K562 (cell line): ENCODE measurements around the gene CDKN2D. TPM values are rescaled to one million over a fixed set of nuclear protein-coding genes. Genes with fewer than 3 reads are reported as not detected.
A peak's percentile ranks its signal among the peaks of the same experiment; 100 is the strongest.

ENCODE experiments used
- BRD9 ChIP-seq: fragments of 450-650 bp; IDR thresholded peaks from 2 replicates; pipeline ENCODE4 v1.6.1; 2018; ENCODE audit warnings: low read depth; ENCODE audit not compliant: partially characterized antibody
- E2F3 ChIP-seq: fragments of 250-450 bp; sonication (Bioruptor Pico); IDR thresholded peaks from 2 replicates; pipeline ENCODE4 v1.4.0; 2020; ENCODE audit warnings: mild to moderate bottlenecking
- GTF2A2 ChIP-seq: IDR thresholded peaks from 2 replicates; pipeline ENCODE4 v1.6.1; 2016; ENCODE audit warnings: mild to moderate bottlenecking, missing genetic modification characterization, missing compliant biosample characterization
- KDM1A ChIP-seq, 2 experiments: fragments of 450-650 bp; IDR thresholded peaks; 2 replicates each; pipeline ENCODE4 v1.6.1; 2016; ENCODE audit warnings: mild to moderate bottlenecking in 2 of 2
- KDM2B ChIP-seq: fragments of 250-450 bp; sonication (Bioruptor Pico); IDR thresholded peaks from 2 replicates; pipeline ENCODE4 v1.8.0; 2021; ENCODE audit warnings: mild to moderate bottlenecking, moderate library complexity
- KLF16 ChIP-seq: IDR thresholded peaks from 2 replicates; pipeline ENCODE4 v1.6.1; 2016; ENCODE audit warnings: antibody characterized with exemption
- PRDM10 ChIP-seq: fragments of 450-650 bp; IDR thresholded peaks from 2 replicates; pipeline ENCODE4 v1.6.1; 2018; ENCODE audit not compliant: partially characterized antibody
- SMARCA5 ChIP-seq: fragments of 450-650 bp; IDR thresholded peaks from 2 replicates; pipeline ENCODE4 v1.6.1; 2016
- ZBTB17 ChIP-seq: fragments of 450-650 bp; formaldehyde crosslinking; IDR thresholded peaks from 2 replicates; pipeline ENCODE4 v1.4.0; 2020; ENCODE audit warnings: mild to moderate bottlenecking
- ZNF121 ChIP-seq: sonication (generic); formaldehyde crosslinking; conservative IDR thresholded peaks from 2 replicates; pipeline ENCODE4 v1.8.0; 2022; ENCODE audit warnings: missing genetic modification reagents
- ZNF696 ChIP-seq: fragments of 250-450 bp; sonication (Bioruptor Pico); conservative IDR thresholded peaks from 2 replicates; pipeline ENCODE4 v1.4.0; 2020; ENCODE audit warnings: mild to moderate bottlenecking, moderate library complexity
- polyA plus RNA-seq, 8 experiments: library from polyadenylated mRNA; depleted of rRNA in 4 of 8; stranded (reverse) in 5 of 8; unstranded in 3 of 8; fragments of >200 nt; fragmentation: Nextera tagmentation in 2 of 8; fragmentation: Illumina TruSeq in 1 of 8; extraction: Ambion mirVana in 2 of 8; extraction: Trizol in 1 of 8; gene quantifications; 2 replicates each; pipeline versions ENCODE4 v1.2.1 to v1.2.3, GENCODE V29; 2011 to 2014; ENCODE audit warnings: inconsistent platforms in 1 of 8, missing spikeins in 1 of 8
- total RNA-seq, 7 experiments: library from RNA; depleted of rRNA in 6 of 7; stranded (reverse); fragments of >200 nt in 6 of 7; fragmentation: Illumina TruSeq in 2 of 7; extraction: Trizol in 2 of 7; gene quantifications; 2 replicates each; pipeline versions ENCODE4 v1.2.1 to v1.2.3, GENCODE V29; 2011 to 2021; ENCODE audit warnings: low replicate concordance in 1 of 7
- TF ChIP-seq, protein P1 (sequence below): fragments of 450-650 bp; formaldehyde crosslinking; IDR thresholded peaks from 2 replicates; pipeline ENCODE4 v1.4.0; 2022; ENCODE audit warnings: missing genetic modification characterization
- TF ChIP-seq, protein P2 (sequence below): fragments of 450-650 bp; IDR thresholded peaks from 2 replicates; pipeline ENCODE4 v1.7.1; 2018; ENCODE audit warnings: mild to moderate bottlenecking, low read depth; ENCODE audit not compliant: partially characterized antibody

The CDKN2D gene
- total and polyA plus RNA-seq, 9 of the 15 experiments (the other 6 are each of a cell fraction or from before 2014, with no cell fraction given) = 0.41 to 8.2 (median 3.7) TPM

DNA sequence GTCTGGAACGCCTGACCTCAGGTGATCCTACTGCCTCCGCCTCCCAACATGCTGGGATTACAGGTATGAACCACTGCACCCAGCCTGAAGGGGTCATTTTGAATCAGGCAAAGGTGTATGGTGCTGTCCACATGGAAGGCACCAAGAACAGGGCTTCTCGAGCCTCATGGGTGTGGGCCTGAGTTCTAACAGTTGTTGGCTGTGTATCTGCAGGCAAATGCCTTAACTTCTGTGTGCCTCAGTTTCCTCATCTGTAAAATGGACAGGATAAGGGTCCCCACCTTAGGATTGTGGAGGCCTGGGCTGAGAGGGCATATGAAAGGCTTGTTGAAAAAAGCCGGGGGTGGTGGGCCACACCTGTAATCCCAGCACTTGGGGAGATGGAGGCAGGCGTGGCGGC lies 9.2 kb upstream of the CDKN2D start (continued):
- TF ChIP-seq PRDM10 = peak; percentile 44
- peak in 1 of 2 experiments; percentile 61; a peak in 2 of 4 replicates for TF ChIP-seq KDM1A (IDR thresholded peaks at IDR 0.05)
- peak; percentile 55; the same call in 1 of the 2 replicates for TF ChIP-seq SMARCA5
- TF ChIP-seq, protein P1, sequence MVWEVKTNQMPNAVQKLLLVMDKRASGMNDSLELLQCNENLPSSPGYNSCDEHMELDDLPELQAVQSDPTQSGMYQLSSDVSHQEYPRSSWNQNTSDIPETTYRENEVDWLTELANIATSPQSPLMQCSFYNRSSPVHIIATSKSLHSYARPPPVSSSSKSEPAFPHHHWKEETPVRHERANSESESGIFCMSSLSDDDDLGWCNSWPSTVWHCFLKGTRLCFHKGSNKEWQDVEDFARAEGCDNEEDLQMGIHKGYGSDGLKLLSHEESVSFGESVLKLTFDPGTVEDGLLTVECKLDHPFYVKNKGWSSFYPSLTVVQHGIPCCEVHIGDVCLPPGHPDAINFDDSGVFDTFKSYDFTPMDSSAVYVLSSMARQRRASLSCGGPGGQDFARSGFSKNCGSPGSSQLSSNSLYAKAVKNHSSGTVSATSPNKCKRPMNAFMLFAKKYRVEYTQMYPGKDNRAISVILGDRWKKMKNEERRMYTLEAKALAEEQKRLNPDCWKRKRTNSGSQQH (CRISPR knock-in tag) = no peak
- no peak for TF ChIP-seq KLF16
- no peak for TF ChIP-seq ZNF121
- no peak for TF ChIP-seq ZNF696 (CRISPR knock-in tag)
- TF ChIP-seq KDM2B (CRISPR knock-in tag) = no peak
- no peak for TF ChIP-seq ZBTB17 (CRISPR knock-in tag)
- TF ChIP-seq BRD9 = no peak
- TF ChIP-seq, protein P2, sequence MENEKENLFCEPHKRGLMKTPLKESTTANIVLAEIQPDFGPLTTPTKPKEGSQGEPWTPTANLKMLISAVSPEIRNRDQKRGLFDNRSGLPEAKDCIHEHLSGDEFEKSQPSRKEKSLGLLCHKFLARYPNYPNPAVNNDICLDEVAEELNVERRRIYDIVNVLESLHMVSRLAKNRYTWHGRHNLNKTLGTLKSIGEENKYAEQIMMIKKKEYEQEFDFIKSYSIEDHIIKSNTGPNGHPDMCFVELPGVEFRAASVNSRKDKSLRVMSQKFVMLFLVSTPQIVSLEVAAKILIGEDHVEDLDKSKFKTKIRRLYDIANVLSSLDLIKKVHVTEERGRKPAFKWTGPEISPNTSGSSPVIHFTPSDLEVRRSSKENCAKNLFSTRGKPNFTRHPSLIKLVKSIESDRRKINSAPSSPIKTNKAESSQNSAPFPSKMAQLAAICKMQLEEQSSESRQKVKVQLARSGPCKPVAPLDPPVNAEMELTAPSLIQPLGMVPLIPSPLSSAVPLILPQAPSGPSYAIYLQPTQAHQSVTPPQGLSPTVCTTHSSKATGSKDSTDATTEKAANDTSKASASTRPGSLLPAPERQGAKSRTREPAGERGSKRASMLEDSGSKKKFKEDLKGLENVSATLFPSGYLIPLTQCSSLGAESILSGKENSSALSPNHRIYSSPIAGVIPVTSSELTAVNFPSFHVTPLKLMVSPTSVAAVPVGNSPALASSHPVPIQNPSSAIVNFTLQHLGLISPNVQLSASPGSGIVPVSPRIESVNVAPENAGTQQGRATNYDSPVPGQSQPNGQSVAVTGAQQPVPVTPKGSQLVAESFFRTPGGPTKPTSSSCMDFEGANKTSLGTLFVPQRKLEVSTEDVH = no peak
- TF ChIP-seq E2F3 (CRISPR knock-in tag) = no peak
- TF ChIP-seq GTF2A2 (tag) = no peak
